H1 (cell line): ENCODE measurements around the gene COMMD2. TPM values are rescaled to one million over a fixed set of nuclear protein-coding genes. Genes with fewer than 3 reads are reported as not detected.

ENCODE experiments used
- GABPA ChIP-seq: IDR thresholded peaks from 2 replicates; pipeline ENCODE4 v1.6.1; 2011; ENCODE audit warnings: mild to moderate bottlenecking, low read length, moderate library complexity, borderline replicate concordance; ENCODE audit not compliant: insufficient read depth
- TAF7 ChIP-seq: optimal IDR thresholded peaks from 2 replicates; pipeline ENCODE3; 2011; ENCODE audit warnings: low read depth, mild to moderate bottlenecking, inconsistent platforms, low read length, moderate library complexity, borderline replicate concordance
- polyA plus RNA-seq, 7 experiments: library from polyadenylated mRNA; depleted of rRNA in 3 of 7; stranded (reverse) in 5 of 7; unstranded in 2 of 7; fragments of >200 nt in 5 of 7; fragments of 200-250 nt in 2 of 7; gene quantifications; 1 replicate in 5 of 7; 2 replicates in 1 of 7; 4 replicates in 1 of 7; pipeline versions ENCODE4 v1.2.1 to v1.2.3, GENCODE V29; 2011 to 2013; ENCODE audit warnings: missing spikeins in 2 of 7, mixed read lengths in 2 of 7
- total RNA-seq: library from RNA; stranded (reverse); fragmentation: NEBNext Ultra II Directional; extraction: Animal tissue kit (Norgen Biotek cat#: 25700); gene quantifications from 2 replicates; pipeline ENCODE4 v1.2.1, GENCODE V29; 2021

Gene COMMD2
- total and polyA plus RNA-seq, 2 of the 8 experiments (the other 6 are each of a cell fraction or from before 2014, with no cell fraction given): 20.2 to 57.2 TPM

DNA sequence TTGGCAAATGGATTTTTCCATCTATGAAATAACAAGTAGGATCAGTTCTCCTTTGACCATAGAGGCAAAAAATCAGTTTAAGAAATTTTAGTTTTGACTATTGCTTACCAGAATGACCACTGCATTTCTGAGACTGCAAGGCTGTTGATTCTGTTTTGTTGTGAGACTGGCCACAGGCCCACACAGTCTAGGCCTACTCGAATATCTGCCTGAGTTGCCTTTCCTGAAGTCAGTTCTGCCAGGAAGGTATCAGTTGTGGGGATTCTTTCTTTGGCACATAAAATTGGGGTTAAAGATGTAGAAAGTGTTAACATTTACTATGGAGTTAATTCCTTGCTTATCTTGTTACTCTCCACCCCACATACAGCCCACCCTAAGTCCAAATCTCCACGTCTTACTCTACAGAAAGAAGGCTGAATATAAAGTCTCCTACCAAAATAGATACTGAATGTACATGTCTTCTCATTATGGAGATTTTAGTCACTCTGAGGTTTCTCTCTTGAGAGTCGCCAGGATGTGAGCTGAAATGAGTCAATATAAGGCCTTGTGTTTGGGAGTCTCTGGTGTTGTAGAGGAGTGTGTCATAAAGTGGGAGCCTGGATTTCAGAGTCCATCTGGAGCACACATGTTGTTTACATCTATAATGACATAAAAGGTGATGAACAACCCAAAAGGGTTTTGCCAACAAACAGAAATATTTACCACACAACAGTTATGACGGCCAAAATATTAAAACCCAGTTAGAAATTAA lies 49.4 kb downstream of the COMMD2 start (continued):
- TF ChIP-seq GABPA (no peak), TAF7 (no peak)
